ENCODE results near the gene PPP1R14D. TPM values are rescaled to one million over a fixed set of nuclear protein-coding genes. Genes with fewer than 3 reads are reported as not detected.

PPP1R14D gene
- total RNA-seq, 1 experiment from 2014 or later: not detected

DNA sequence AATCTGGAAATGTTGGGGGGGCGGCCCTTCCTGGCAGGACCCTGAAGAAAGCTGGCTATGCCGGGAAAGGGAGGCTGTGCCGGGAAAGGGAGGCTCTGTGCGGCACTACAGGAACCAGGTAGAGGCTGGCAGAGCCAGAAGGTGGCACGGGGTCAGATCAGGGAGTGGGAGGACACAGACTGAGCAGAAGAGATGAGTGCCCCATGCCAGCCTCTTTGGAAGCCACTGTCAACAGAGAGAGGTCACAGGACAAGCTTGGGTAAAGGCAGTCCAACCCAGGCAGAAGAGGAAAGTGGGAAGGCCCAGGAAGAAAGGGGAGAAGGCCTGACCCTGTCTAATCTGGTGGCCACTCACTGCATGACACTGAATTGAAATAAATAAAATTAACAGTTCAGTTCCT lies 57.3 kb downstream of the PPP1R14D start:
- Histone ChIP-seq H2AFZ (ENCODE audit: low read length) (no peak overlapping the region), H2BK15ac (ENCODE audit: low read depth, low read length) (no peak overlapping the region), H3K18ac (ENCODE audit: insufficient read length, low read depth, low read length) (no peak overlapping the region), H3K14ac (ENCODE audit: insufficient read depth, low read length) (no peak overlapping the region), H3K9me3 (ENCODE audit: control insufficient read depth, low read depth, low read length) (no peaks in the 10 kb centered on the region), H3K27ac (ENCODE audit: insufficient read length, low read depth, low read length) (no peak overlapping the region), H3K27me3 (ENCODE audit: insufficient read depth, low read length) (no peaks in the 10 kb centered on the region), H4K20me1 (ENCODE audit: control insufficient read depth, insufficient read depth, insufficient read length) (no peaks in the 10 kb centered on the region), H4K8ac (replicated peaks; ENCODE audit: insufficient read length, low read depth, low read length) (no peak overlapping the region), H3K9ac (ENCODE audit: extremely low read depth, insufficient read length, low read length) (no peak overlapping the region), H4K5ac (ENCODE audit: insufficient read length, low read depth, low read length) (no peak overlapping the region), H3K4me1 (ENCODE audit: insufficient read depth, low read length) (peaks cover under 1% of the 10 kb centered on the region; the same call in 1 of the 2 replicates), H3K4me2 (ENCODE audit: insufficient read depth, insufficient read length, low read length) (no peak overlapping the region), H4K91ac (ENCODE audit: insufficient read length, low read depth, low read length) (no peak overlapping the region), H3K4ac (ENCODE audit: low read depth, low read length) (no peak overlapping the region), H2AK5ac (ENCODE audit: insufficient read length, low read length) (no peak overlapping the region), H3K23me2 (ENCODE audit: insufficient read length, low read depth, low read length, poor library complexity, severe bottlenecking) (no peaks in the 10 kb centered on the region), H2BK12ac (ENCODE audit: insufficient read length, low read depth, low read length) (no peak overlapping the region), H3K56ac (ENCODE audit: insufficient read length, low read depth, low read length) (no peak overlapping the region), H2BK5ac (ENCODE audit: insufficient read length, low read length) (no peak overlapping the region), H3K23ac (ENCODE audit: insufficient read length, low read depth, low read length) (no peak overlapping the region), H2BK120ac (ENCODE audit: low read depth, low read length, poor library complexity, severe bottlenecking) (no peak overlapping the region), H3T11ph (ENCODE audit: low read length) (no peak overlapping the region), H3K79me1 (ENCODE audit: insufficient read depth, low read depth, low read length, poor library complexity, severe bottlenecking) (no peaks in the 10 kb centered on the region), H3K79me2 (ENCODE audit: insufficient read depth, low read length) (no peaks in the 10 kb centered on the region), H2BK20ac (ENCODE audit: low read depth, low read length, poor library complexity, severe bottlenecking) (no peak overlapping the region)
- Mint-ChIP-seq H3K27ac (peak overlapping the region in 1 of 3 experiments; percentile 87; a peak in 1 of 7 replicates), H3K4me1 (peaks cover 10 to 11% of the 10 kb centered on the region in 2 experiments), H3K27me3 (ENCODE audit: low read depth) (no peaks in the 10 kb centered on the region; the same call in 1 of the 2 replicates), H3K4me3 (no peak overlapping the region), H3K9me3 (no peaks in the 10 kb centered on the region), H3K36me3 (ENCODE audit: insufficient read depth in 1 of 3, low read depth in 3 of 3) (peaks cover 7 to 40% (median 19%) of the 10 kb centered on the region in 3 experiments; a peak in 6 of 7 replicates)
- no CpG with 5 or more reads among the region's 5 CpGs for WGBS (ENCODE audit: extremely low coverage, insufficient read length, low lambda C conversion rate)
- TF ChIP-seq, protein P1, sequence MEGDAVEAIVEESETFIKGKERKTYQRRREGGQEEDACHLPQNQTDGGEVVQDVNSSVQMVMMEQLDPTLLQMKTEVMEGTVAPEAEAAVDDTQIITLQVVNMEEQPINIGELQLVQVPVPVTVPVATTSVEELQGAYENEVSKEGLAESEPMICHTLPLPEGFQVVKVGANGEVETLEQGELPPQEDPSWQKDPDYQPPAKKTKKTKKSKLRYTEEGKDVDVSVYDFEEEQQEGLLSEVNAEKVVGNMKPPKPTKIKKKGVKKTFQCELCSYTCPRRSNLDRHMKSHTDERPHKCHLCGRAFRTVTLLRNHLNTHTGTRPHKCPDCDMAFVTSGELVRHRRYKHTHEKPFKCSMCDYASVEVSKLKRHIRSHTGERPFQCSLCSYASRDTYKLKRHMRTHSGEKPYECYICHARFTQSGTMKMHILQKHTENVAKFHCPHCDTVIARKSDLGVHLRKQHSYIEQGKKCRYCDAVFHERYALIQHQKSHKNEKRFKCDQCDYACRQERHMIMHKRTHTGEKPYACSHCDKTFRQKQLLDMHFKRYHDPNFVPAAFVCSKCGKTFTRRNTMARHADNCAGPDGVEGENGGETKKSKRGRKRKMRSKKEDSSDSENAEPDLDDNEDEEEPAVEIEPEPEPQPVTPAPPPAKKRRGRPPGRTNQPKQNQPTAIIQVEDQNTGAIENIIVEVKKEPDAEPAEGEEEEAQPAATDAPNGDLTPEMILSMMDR (conservative IDR thresholded peaks at IDR 0.05): no peak
- no peak for DNase-seq

Measured in H9 (cell line).